HG03103 (cell line): ENCODE measurements around the gene NUP50.
"Not testable (repeated sequence)": the region's sequence is repeated elsewhere in the genome, so short reads cannot be mapped to it uniquely, and the experiment has no call there.

Source experiments
- ATAC-seq: cut with Tn5 transposase; IDR thresholded peaks from one replicate; pipeline ENCODE4 v1.9.1; 2021; ENCODE audit warnings: low read depth; ENCODE audit not compliant: unreplicated experiment

NUP50 gene

GRCh38 chr22:45159652-45160462 lies 3.9 kb upstream of the NUP50 start:
- ATAC-seq: no peak

GRCh38 chr22:45162531-45162930 lies 1.2 kb upstream of the NUP50 start:
- no peak for ATAC-seq

GRCh38 chr22:45163099-45163450 lies 650 bp upstream of the NUP50 start:
- no peak for ATAC-seq

GRCh38 chr22:45164270-45165088 lies 754 bp downstream of the NUP50 start:
- ATAC-seq: peak; percentile 17

GRCh38 chr22:45166932-45167331 lies 3.2 kb downstream of the NUP50 start:
- no peak for ATAC-seq

GRCh38 chr22:45169591-45170466 lies 6.1 kb downstream of the NUP50 start:
- no peak for ATAC-seq

GRCh38 chr22:45171830-45172229 lies 8.1 kb downstream of the NUP50 start:
- no peak for ATAC-seq

GRCh38 chr22:45172881-45173585 lies 9.3 kb downstream of the NUP50 start:
- no peak for ATAC-seq

- no peak for ATAC-seq
Measured at GRCh38 chr22:45179276-45180049, 15.7 kb downstream of the NUP50 start.

GRCh38 chr22:45180146-45180679 lies 16.5 kb downstream of the NUP50 start:
- ATAC-seq: no peak

GRCh38 chr22:45181240-45181639 lies 17.5 kb downstream of the NUP50 start:
- no peak for ATAC-seq

- no peak for ATAC-seq
Measured at GRCh38 chr22:45181766-45182165, 18.0 kb downstream of the NUP50 start.

GRCh38 chr22:45183974-45184373 lies 20.2 kb downstream of the NUP50 start:
- no peak for ATAC-seq

GRCh38 chr22:45185718-45186514 lies 22.2 kb downstream of the NUP50 start:
- ATAC-seq: no peak

GRCh38 chr22:45187891-45188290 lies 24.2 kb downstream of the NUP50 start:
- ATAC-seq: no peak

- ATAC-seq: no peak
Measured at GRCh38 chr22:45188779-45189178, 25.1 kb downstream of the NUP50 start.

GRCh38 chr22:45190202-45190872 lies 26.6 kb downstream of the NUP50 start:
- no peak for ATAC-seq

- not testable (repeated sequence) for ATAC-seq
Measured at GRCh38 chr22:45191746-45192145, 28.0 kb downstream of the NUP50 start.
